ENCODE measurements around the gene RFNG. TPM values are rescaled to one million over a fixed set of nuclear protein-coding genes. Genes with fewer than 3 reads are reported as not detected.

Gene RFNG
- total RNA-seq, 4 donors from 2014 or later = 22.5 to 66.9 (median 49.0) TPM

GRCh38 chr17:82065638-82066303, 14.2 kb upstream of the RFNG start, which contains the start of gene DUS1L:
Gene DUS1L (minus strand): TSS chr17:82065804. CDS start chr17:82065059, 745 bp downstream.
- no peak for TF ChIP-seq CTCF (IDR thresholded peaks at IDR 0.05; ENCODE audit: low read depth)

GRCh38 chr17:82065193-82065637, 13.6 kb upstream of the RFNG start:
- no peak for TF ChIP-seq CTCF (IDR thresholded peaks at IDR 0.05; ENCODE audit: low read depth)

GRCh38 chr17:82064433-82065192, 13.0 kb upstream of the RFNG start:
- no peak for TF ChIP-seq CTCF (IDR thresholded peaks at IDR 0.05; ENCODE audit: low read depth)

GRCh38 chr17:82063424-82064415, 12.1 kb upstream of the RFNG start:
- no peak for TF ChIP-seq CTCF (IDR thresholded peaks at IDR 0.05; ENCODE audit: low read depth)

- TF ChIP-seq CTCF (IDR thresholded peaks at IDR 0.05; ENCODE audit: low read depth) = no peak
Observed at GRCh38 chr17:82062984-82063368, 11.4 kb upstream of the RFNG start.

GRCh38 chr17:82062076-82062983, 10.7 kb upstream of the RFNG start:
- TF ChIP-seq CTCF (IDR thresholded peaks at IDR 0.05; ENCODE audit: low read depth) = no peak
